Suprapubic skin (tissue), 4 donors: ENCODE data around the gene CNTN4. TPM values are rescaled to one million over a fixed set of nuclear protein-coding genes. Genes with fewer than 3 reads are reported as not detected.

Experiments used
- DNase-seq, 2 donors: peaks; one replicate each; pipeline ENCODE4 v3.0.0-alpha.2; 2019; ENCODE audit warnings: low spot score in 2 of 2
- H3K27ac ChIP-seq: fragments of 200-600 bp; sonication (generic); one replicate; pipeline ENCODE4 v1.5.1; 2019
- H3K27me3 ChIP-seq: fragments of 200-600 bp; sonication (generic); one replicate; pipeline ENCODE4 v1.5.1; 2019
- H3K36me3 ChIP-seq: fragments of 200-600 bp; sonication (generic); one replicate; pipeline ENCODE4 v1.5.1; 2019
- H3K4me1 ChIP-seq: fragments of 200-600 bp; sonication (generic); one replicate; pipeline ENCODE4 v1.5.1; 2019
- H3K4me3 ChIP-seq: fragments of 200-600 bp; sonication (generic); one replicate; pipeline ENCODE4 v1.5.1; 2019; ENCODE audit warnings: mild to moderate bottlenecking
- H3K9me3 ChIP-seq: fragments of 200-600 bp; sonication (generic); one replicate; pipeline ENCODE4 v1.5.1; 2019
- CTCF ChIP-seq, 2 donors: fragments of 200-600 bp in 1 of 2; fragments of 450-650 bp in 1 of 2; sonication (generic) in 1 of 2; IDR thresholded peaks; one replicate each; pipeline ENCODE4 v1.5.1; 2016 to 2019; ENCODE audit warnings: antibody characterized with exemption in 2 of 2, mild to moderate bottlenecking in 1 of 2, moderate library complexity in 1 of 2
- EP300 ChIP-seq: sonication (generic); formaldehyde crosslinking; IDR thresholded peaks from one replicate; pipeline ENCODE4 v1.6.1; 2017; ENCODE audit warnings: antibody characterized with exemption
- POLR2A ChIP-seq, 2 donors: fragments of 450-650 bp; IDR thresholded peaks; one replicate each; pipeline ENCODE4 v1.6.1; 2017; ENCODE audit warnings: antibody characterized with exemption in 2 of 2, mild to moderate bottlenecking in 2 of 2, moderate library complexity in 2 of 2
- POLR2AphosphoS5 ChIP-seq, 3 donors: sonication (generic); formaldehyde crosslinking; IDR thresholded peaks; one replicate each; pipeline ENCODE4 v1.6.1; 2017; ENCODE audit warnings: antibody characterized with exemption in 3 of 3
- WGBS: methylation state at CpG from one replicate; pipeline ENCODE4 v1.1.5; 2018; 5-methylcytosine and 5-hydroxymethylcytosine counted together
- total RNA-seq, 4 donors: library from RNA; depleted of rRNA; stranded (reverse); fragments of >200 nt; gene quantifications; one replicate each; pipeline ENCODE4 v1.1.0, GENCODE V29; 2016

Gene CNTN4
- total RNA-seq, 4 donors from 2014 or later: 0.60 to 8.1 (median 7.5) TPM

DNA sequence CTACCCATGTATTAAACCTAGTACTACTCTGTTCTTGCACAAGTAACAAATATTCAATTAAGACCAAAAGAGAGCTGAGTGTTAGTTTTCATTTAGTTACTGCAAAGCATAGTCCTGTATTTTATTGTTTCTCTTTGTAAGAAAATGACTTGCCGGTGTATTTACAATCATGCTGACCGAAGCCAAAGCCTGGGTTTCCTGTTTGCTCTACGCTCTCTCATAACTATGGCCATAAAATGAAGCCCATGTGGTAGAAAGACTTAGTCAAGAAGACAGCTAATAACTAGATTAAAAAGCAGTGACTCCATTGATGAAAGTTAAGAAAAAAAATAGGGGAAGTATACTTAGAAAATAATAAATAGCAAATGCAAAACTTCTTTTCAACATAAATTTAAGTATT lies 479.9 kb downstream of the CNTN4 start:
- no peak for DNase-seq
- H3K36me3 ChIP-seq: no peaks in the 10 kb centered on the region
- H3K27me3 ChIP-seq: no peaks in the 10 kb centered on the region
- 50% methylated on average over 3 of the region's 3 CpGs for WGBS
- H3K27ac ChIP-seq: no peak overlapping the region
- H3K4me1 ChIP-seq: no peaks in the 10 kb centered on the region
- TF ChIP-seq CTCF (IDR thresholded peaks at IDR 0.05) (no peak), POLR2A (IDR thresholded peaks at IDR 0.05) (no peak), EP300 (no peak), POLR2AphosphoS5 (IDR thresholded peaks at IDR 0.05) (no peak)
- no peak overlapping the region for H3K4me3 ChIP-seq
- no peaks in the 10 kb centered on the region for H3K9me3 ChIP-seq

DNA sequence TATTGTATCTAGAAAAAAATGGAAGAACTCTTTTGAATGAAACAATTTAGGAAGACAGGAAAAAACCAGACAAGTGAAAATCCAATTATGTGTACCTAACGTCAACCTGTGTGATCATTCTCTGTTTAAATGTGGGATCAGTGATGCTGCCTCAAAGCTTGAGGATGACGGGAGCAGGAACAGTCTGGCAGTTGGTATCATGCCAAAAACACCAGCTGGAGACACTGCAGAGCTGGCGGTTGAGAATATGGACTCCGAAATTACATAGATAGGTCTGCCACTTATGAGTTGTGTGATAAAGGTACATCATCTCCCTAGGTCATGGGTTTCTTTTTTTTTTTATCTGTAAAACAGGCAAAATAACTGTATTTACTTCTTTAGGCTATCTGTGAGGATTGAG lies 480.5 kb downstream of the CNTN4 start:
- Histone ChIP-seq H3K27me3 (no peaks in the 10 kb centered on the region), H3K4me1 (no peaks in the 10 kb centered on the region), H3K27ac (no peak overlapping the region), H3K9me3 (no peaks in the 10 kb centered on the region), H3K4me3 (no peak overlapping the region), H3K36me3 (no peaks in the 10 kb centered on the region)
- DNase-seq: no peak
- 67% methylated on average over 4 of the region's 4 CpGs for WGBS
- no peak for TF ChIP-seq CTCF (IDR thresholded peaks at IDR 0.05)
- TF ChIP-seq POLR2AphosphoS5 (IDR thresholded peaks at IDR 0.05): no peak
- no peak for TF ChIP-seq POLR2A (IDR thresholded peaks at IDR 0.05)
- no peak for TF ChIP-seq EP300

- no peak overlapping the region for H3K27ac ChIP-seq
- no peaks in the 10 kb centered on the region for H3K9me3 ChIP-seq
- no peak overlapping the region for H3K4me3 ChIP-seq
- no peaks in the 10 kb centered on the region for H3K36me3 ChIP-seq
- 69% methylated on average over 2 of the region's 2 CpGs for WGBS
- no peaks in the 10 kb centered on the region for H3K4me1 ChIP-seq
- DNase-seq: no peak
- H3K27me3 ChIP-seq: no peaks in the 10 kb centered on the region
- no peak for TF ChIP-seq POLR2A (IDR thresholded peaks at IDR 0.05)
- no peak for TF ChIP-seq EP300
- no peak for TF ChIP-seq CTCF (IDR thresholded peaks at IDR 0.05)
- no peak for TF ChIP-seq POLR2AphosphoS5 (IDR thresholded peaks at IDR 0.05)
Measured at GRCh38 chr3:2583046-2583445, 484.4 kb downstream of the CNTN4 start.

DNA sequence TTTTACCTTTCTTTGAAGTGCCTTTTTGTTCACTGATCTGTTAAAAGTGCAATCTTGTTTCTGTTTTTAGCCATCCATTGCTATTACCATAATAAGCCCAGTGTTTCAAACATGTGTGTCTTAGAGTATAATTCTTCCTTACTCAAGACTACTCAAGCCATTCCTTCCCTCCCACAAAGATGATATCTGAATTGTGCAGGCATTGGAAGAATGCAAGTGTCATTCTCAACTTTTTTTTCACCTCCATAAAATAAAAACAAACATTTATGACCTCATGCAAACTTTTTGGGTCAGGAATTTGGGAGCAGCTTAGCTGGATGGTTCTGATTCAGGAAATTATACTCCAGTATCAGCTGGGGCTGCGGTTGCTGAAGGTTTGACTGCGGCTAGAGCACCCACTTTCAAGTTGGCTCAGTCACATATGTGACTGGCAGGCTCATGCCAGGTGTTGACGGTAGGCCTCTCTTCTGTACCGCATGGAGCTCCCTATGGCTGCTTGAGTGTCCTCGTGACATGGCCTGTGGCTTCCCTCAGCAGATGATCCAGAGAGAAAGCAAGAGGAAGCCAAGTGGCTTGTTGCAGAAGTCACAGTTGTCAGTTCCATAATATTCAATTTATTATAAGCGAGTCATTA lies 490.8 kb downstream of the CNTN4 start:
- WGBS: 93% methylated on average over 6 of the region's 6 CpGs
- Histone ChIP-seq H3K4me1 (no peaks in the 10 kb centered on the region), H3K36me3 (no peaks in the 10 kb centered on the region), H3K27me3 (no peaks in the 10 kb centered on the region), H3K9me3 (no peaks in the 10 kb centered on the region), H3K4me3 (no peak overlapping the region), H3K27ac (no peak overlapping the region)
- no peak for DNase-seq
- TF ChIP-seq POLR2A (IDR thresholded peaks at IDR 0.05) (no peak), EP300 (no peak), CTCF (IDR thresholded peaks at IDR 0.05) (no peak), POLR2AphosphoS5 (IDR thresholded peaks at IDR 0.05) (no peak)

DNA sequence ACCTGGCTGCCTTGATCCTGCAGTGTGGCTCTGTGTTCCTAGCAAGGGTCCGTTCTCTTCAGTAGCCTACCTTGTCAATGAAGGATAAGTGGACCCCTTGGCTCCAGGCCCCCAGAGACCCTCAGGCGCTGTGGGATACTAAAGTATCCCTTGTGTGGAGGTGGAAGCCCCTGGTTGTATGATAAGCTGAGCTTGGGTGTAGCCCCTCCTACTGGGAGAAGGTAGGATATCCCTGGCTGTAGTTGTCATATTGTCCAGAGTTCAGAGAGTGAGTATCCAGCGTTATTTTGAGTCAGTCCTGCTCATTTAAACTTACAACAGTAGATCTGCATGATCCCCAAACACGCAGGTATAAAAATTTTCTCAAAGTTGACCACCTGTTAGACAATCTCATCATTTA lies 496.8 kb downstream of the CNTN4 start:
- Histone ChIP-seq H3K4me1 (no peaks in the 10 kb centered on the region), H3K27me3 (no peaks in the 10 kb centered on the region), H3K36me3 (no peaks in the 10 kb centered on the region), H3K4me3 (no peak overlapping the region), H3K27ac (no peak overlapping the region), H3K9me3 (no peaks in the 10 kb centered on the region)
- no peak for DNase-seq
- 92% methylated on average over 3 of the region's 4 CpGs for WGBS
- TF ChIP-seq POLR2AphosphoS5 (IDR thresholded peaks at IDR 0.05) (no peak), CTCF (IDR thresholded peaks at IDR 0.05) (no peak), POLR2A (IDR thresholded peaks at IDR 0.05) (no peak), EP300 (no peak)
